Measurements from ENCODE around the gene LYPLA2.

The LYPLA2 gene

DNA sequence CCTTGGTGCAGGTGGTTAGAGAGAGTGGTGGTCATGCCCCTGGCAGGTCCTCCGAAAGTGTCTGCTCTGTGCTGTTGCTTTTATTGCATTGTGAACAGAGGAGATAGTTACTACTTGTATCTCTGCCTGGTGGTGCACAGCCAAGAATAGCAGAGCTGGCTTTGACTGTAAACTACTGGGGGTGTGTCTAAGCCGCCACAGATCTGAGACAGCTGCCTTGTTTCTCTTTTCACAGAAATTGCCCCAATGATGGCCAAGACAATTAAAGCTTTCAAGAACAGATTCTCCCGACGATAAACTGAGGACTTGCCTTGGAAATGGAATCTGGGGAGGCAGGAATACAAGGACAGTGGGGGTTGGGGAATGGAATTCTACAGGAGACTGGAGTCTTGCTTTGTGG, 31.7 kb upstream of the LYPLA2 start:
- DNase-seq (ENCODE audit: low spot score), result no peak
- peak overlapping the region; percentile 21 for H3K27ac ChIP-seq
- POLR2A ChIA-PET (ENCODE audit: low non-redundant PET), result no interaction called here
- TF ChIP-seq, protein P1, sequence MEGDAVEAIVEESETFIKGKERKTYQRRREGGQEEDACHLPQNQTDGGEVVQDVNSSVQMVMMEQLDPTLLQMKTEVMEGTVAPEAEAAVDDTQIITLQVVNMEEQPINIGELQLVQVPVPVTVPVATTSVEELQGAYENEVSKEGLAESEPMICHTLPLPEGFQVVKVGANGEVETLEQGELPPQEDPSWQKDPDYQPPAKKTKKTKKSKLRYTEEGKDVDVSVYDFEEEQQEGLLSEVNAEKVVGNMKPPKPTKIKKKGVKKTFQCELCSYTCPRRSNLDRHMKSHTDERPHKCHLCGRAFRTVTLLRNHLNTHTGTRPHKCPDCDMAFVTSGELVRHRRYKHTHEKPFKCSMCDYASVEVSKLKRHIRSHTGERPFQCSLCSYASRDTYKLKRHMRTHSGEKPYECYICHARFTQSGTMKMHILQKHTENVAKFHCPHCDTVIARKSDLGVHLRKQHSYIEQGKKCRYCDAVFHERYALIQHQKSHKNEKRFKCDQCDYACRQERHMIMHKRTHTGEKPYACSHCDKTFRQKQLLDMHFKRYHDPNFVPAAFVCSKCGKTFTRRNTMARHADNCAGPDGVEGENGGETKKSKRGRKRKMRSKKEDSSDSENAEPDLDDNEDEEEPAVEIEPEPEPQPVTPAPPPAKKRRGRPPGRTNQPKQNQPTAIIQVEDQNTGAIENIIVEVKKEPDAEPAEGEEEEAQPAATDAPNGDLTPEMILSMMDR (conservative IDR thresholded peaks at IDR 0.05; ENCODE audit: low read depth), result no peak
- CTCF ChIA-PET, result no interaction called here

DNA sequence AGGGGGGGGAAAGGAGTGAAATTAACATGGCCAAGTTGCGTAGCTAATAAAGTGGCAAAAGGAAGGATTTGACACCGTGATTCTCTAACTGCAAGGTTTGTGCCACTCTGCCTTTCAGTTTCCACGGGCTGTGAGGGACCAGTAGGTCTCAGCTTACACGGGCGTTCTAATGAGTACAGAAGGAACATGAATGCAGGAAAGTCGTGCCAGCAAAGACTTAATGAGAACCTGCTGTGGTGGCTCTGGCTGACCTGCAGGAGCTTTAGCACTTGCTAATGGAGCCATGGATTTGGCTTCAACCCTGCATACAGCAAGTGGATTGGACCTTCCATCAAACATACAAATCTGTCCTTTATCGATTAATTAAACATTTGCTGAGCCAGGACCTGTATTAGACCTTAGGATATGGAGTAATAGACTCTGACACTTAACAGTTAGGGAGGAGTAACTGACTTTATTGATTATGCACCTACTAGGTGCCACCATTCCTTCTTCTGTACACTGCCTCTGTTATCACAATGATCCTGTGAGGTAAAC, 27.8 kb upstream of the LYPLA2 start:
- TF ChIP-seq, protein P1 (conservative IDR thresholded peaks at IDR 0.05; ENCODE audit: low read depth), result no peak
- H3K27ac ChIP-seq, result peak overlapping the region; percentile 17; the same call in 1 of the 2 replicates
- no peak for DNase-seq (ENCODE audit: low spot score)
- POLR2A ChIA-PET (ENCODE audit: low non-redundant PET), result interaction anchor here (0.7 kb wide), 1 partner anchor 40 kb away, joined by 3 read pairs; no protein-coding TSS in a partner anchor
- CTCF ChIA-PET, result interaction anchor here (0.6 kb wide), 2 partner anchors 203 to 317 kb away, joined by 3 to 4 read pairs; no protein-coding TSS in a partner anchor

DNA sequence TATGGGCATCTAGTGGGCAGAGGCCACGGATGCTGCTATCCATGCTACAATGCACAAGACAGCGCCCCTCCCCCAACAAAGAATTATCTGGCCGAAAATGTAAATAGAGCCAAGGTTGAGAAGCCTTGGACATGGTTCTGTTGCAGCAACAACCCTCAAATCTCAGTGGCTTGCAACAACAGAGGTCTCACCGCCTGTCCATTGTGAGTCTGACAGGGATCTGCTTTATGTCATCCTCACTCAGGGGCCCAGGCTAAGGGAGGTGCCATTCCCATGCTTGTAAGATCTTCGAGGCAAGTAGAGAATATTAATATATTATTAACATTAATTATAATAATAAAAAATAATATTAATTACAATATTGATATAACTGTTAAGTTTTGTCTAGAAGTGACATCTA, 22.2 kb upstream of the LYPLA2 start:
- TF ChIP-seq, protein P1 (conservative IDR thresholded peaks at IDR 0.05; ENCODE audit: low read depth), result no peak
- H3K27ac ChIP-seq, result no peak overlapping the region
- POLR2A ChIA-PET (ENCODE audit: low non-redundant PET), result no interaction called here
- CTCF ChIA-PET, result no interaction called here
- no peak for DNase-seq (ENCODE audit: low spot score)

GRCh38 chr1:23772049-23772853, 18.7 kb upstream of the LYPLA2 start:
- DNase-seq (ENCODE audit: low spot score), result peak; percentile 66
- TF ChIP-seq, protein P1 (conservative IDR thresholded peaks at IDR 0.05; ENCODE audit: low read depth), result peak; percentile 97
- CTCF ChIA-PET, result interaction anchor here (0.9 to 1.7 kb wide), 6 partner anchors 24 to 155 kb away, joined by 3 to 7 read pairs (median 4); partner anchors contain the start of gene GALE
- POLR2A ChIA-PET (ENCODE audit: low non-redundant PET), result interaction anchor here (0.6 to 1.1 kb wide), 2 partner anchors 27 to 82 kb away, joined by 3 read pairs; no protein-coding TSS in a partner anchor
- no peak overlapping the region for H3K27ac ChIP-seq

DNA sequence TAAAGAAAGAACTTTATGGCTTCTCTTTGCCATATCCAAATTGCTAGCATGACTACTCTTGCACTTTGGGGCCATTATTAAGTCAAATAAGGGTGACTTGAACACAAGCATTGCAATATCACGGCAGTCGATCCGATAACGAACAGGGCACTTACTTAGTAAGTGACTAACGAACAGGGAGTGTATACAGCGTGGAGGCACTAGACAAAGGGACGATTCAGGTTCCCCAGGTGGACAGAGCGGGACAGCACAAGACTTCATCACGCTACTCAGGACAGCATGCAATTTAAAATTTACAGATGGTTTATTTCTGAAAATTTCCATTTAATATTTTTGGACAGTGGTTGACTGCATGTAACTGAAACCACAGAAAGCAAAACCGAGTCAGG, 18.1 kb upstream of the LYPLA2 start:
- no peak for DNase-seq (ENCODE audit: low spot score)
- TF ChIP-seq, protein P1 (conservative IDR thresholded peaks at IDR 0.05; ENCODE audit: low read depth), result no peak
- ChIA-PET CTCF (no interaction called here), POLR2A (ENCODE audit: low non-redundant PET) (no interaction called here)
- H3K27ac ChIP-seq, result no peak overlapping the region

DNA sequence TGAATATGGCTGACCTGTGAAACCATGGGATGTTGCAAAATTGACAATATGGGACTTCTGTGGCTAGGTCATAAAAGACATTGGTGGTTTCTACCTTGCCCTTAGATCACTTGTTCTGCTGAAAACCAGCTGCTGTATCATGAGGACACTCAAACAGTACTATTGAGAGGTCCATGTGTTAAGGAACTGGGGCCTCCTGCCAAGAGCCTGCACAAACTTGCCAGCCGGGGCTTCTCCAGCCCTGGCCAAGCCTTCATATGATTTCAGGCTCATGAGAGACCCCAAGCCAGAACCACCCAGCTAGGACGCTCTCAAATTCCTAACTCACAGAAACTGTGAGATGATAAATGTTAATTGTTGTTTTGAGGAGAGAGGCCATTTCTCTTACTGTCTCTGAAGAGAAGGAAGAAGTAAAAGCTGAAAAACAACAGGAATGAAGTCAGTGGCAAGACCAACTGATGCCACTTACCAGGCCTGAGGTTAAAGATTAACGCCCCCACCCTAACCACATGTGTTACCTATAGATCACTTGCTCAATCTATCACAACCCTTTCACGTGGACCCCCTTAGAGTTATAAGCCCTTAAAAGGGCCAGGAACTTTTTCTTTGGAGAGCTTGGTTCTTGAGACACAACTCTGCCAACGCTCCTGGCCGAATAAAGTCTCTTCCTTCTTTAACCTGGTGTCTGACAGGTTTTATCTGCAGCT, 16.6 kb upstream of the LYPLA2 start:
- DNase-seq (ENCODE audit: low spot score), result no peak
- H3K27ac ChIP-seq, result peak overlapping the region; percentile 27; the same call in 1 of the 2 replicates
- TF ChIP-seq, protein P1 (conservative IDR thresholded peaks at IDR 0.05; ENCODE audit: low read depth), result no peak
- ChIA-PET CTCF (interaction anchor here (0.6 kb wide), 2 partner anchors 81 to 439 kb away, joined by 6 read pairs; no protein-coding TSS in a partner anchor), POLR2A (ENCODE audit: low non-redundant PET) (no interaction called here)
